HG02943 (cell line): ENCODE results near the gene PKM.
A peak's percentile ranks its signal among the peaks of the same experiment; 100 is the strongest.
"Not testable (repeated sequence)": the region's sequence is repeated elsewhere in the genome, so short reads cannot be mapped to it uniquely, and the experiment has no call there.

ENCODE experiments used
- ATAC-seq: cut with Tn5 transposase; IDR thresholded peaks from one replicate; pipeline ENCODE4 v1.9.1; 2021; ENCODE audit warnings: mild to moderate bottlenecking, low read depth, moderate library complexity; ENCODE audit not compliant: unreplicated experiment

PKM gene

GRCh38 chr15:72231066-72231832 lies at the start of gene PKM:
Gene PKM (minus strand): TSS chr15:72231190. CDS start chr15:72219097, 12,093 bp downstream.
- ATAC-seq, result peak; percentile 44

- ATAC-seq, result no peak
Observed at GRCh38 chr15:72280751-72281150, 49.8 kb upstream of the PKM start.

GRCh38 chr15:72278737-72279136 lies 47.7 kb upstream of the PKM start:
- no peak for ATAC-seq

- no peak for ATAC-seq
Observed at GRCh38 chr15:72276326-72276700, 45.3 kb upstream of the PKM start.

GRCh38 chr15:72275635-72276325 lies 44.8 kb upstream of the PKM start:
- not testable (repeated sequence) for ATAC-seq

GRCh38 chr15:72272997-72273352 lies 42.0 kb upstream of the PKM start:
- ATAC-seq, result no peak

GRCh38 chr15:72272213-72272996 lies 41.4 kb upstream of the PKM start, which contains the start of gene PARP6:
Gene PARP6 (minus strand): TSS chr15:72272554. CDS start chr15:72267477, 5,077 bp downstream.
- peak; percentile 96 for ATAC-seq

GRCh38 chr15:72271895-72272212 lies 40.9 kb upstream of the PKM start:
- peak; percentile 30 for ATAC-seq

GRCh38 chr15:72271221-72271620 lies 40.2 kb upstream of the PKM start:
- ATAC-seq, result no peak

- no peak for ATAC-seq
Observed at GRCh38 chr15:72269739-72270138, 38.7 kb upstream of the PKM start.

- no peak for ATAC-seq
Observed at GRCh38 chr15:72265031-72265430, 34.0 kb upstream of the PKM start.

GRCh38 chr15:72252663-72253299 lies 21.8 kb upstream of the PKM start:
- no peak for ATAC-seq

GRCh38 chr15:72249142-72249810 lies 18.3 kb upstream of the PKM start:
- ATAC-seq, result no peak

- ATAC-seq, result no peak
Observed at GRCh38 chr15:72248514-72248913, 17.5 kb upstream of the PKM start.

- ATAC-seq, result no peak
Observed at GRCh38 chr15:72242775-72243370, 11.9 kb upstream of the PKM start.

- no peak for ATAC-seq
Observed at GRCh38 chr15:72239652-72240051, 8.7 kb upstream of the PKM start.

- no peak for ATAC-seq
Observed at GRCh38 chr15:72238586-72238985, 7.6 kb upstream of the PKM start.

GRCh38 chr15:72237853-72238224 lies 6.8 kb upstream of the PKM start:
- ATAC-seq, result no peak

GRCh38 chr15:72237029-72237852 lies 6.3 kb upstream of the PKM start:
- ATAC-seq, result no peak
